Suprapubic skin (tissue), 4 donors: ENCODE data around the gene MAP1LC3B.

Experiments
- CTCF ChIP-seq, 2 donors: fragments of 200-600 bp in 1 of 2; fragments of 450-650 bp in 1 of 2; sonication (generic) in 1 of 2; IDR thresholded peaks; one replicate each; pipeline ENCODE4 v1.5.1; 2016 to 2019; ENCODE audit warnings: antibody characterized with exemption in 2 of 2, mild to moderate bottlenecking in 1 of 2, moderate library complexity in 1 of 2
- EP300 ChIP-seq: sonication (generic); formaldehyde crosslinking; IDR thresholded peaks from one replicate; pipeline ENCODE4 v1.6.1; 2017; ENCODE audit warnings: antibody characterized with exemption
- POLR2A ChIP-seq, 2 donors: fragments of 450-650 bp; IDR thresholded peaks; one replicate each; pipeline ENCODE4 v1.6.1; 2017; ENCODE audit warnings: antibody characterized with exemption in 2 of 2, mild to moderate bottlenecking in 2 of 2, moderate library complexity in 2 of 2
- POLR2AphosphoS5 ChIP-seq, 3 donors: sonication (generic); formaldehyde crosslinking; IDR thresholded peaks; one replicate each; pipeline ENCODE4 v1.6.1; 2017; ENCODE audit warnings: antibody characterized with exemption in 3 of 3

DNA sequence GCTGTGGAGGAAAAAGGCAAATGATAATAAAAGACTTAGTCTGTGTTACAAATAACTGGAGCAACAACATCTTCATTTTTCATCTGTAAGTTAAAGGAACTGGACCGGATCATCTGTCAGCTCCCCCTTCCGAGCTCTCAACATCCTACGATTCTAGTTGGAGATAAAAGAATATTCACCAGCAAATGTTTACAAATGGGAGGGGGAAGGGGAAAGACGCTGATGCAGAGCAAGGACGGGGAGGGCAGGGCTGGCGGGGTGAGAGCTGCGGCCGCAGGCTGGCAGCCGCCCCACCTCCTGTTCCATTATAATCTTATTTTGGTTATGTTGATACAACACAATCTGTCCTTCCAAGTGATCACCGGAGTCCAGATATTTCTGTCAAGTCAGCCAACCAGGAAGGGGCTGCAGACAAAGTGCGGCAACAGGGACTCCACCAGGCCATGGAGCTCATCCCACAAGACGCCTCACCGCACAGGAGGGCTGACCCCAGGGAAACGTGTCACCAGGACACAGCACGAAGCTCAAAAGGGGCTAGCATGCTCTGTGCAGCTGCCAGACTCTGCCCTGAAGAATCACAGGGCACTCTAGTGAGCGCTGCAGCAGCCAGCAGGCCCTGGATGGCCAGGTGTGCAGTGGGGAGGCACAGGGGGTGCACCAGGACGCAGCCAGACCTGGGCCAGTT lies 28.2 kb upstream of the MAP1LC3B start:
- TF ChIP-seq POLR2A (IDR thresholded peaks at IDR 0.05), result no peak
- TF ChIP-seq EP300, result no peak
- TF ChIP-seq CTCF (IDR thresholded peaks at IDR 0.05), result no peak
- no peak for TF ChIP-seq POLR2AphosphoS5 (IDR thresholded peaks at IDR 0.05)
